ENCODE measurements around the gene ELFN1.

GRCh38 chr7:1678571-1679325, 8.7 kb downstream of the ELFN1 start:
- TF ChIP-seq CHD2 (IDR thresholded peaks at IDR 0.05; ENCODE audit: low read length, partially characterized antibody), result no peak
- no peak for TF ChIP-seq MEF2A (IDR thresholded peaks at IDR 0.05; ENCODE audit: borderline replicate concordance, low read depth)
- no peak for TF ChIP-seq USF1 (IDR thresholded peaks at IDR 0.05; ENCODE audit: borderline replicate concordance, low read depth)
- TF ChIP-seq EZH2phosphoT487 (IDR thresholded peaks at IDR 0.05; ENCODE audit: borderline replicate concordance, low read depth), result no peak
- TF ChIP-seq CTCF (IDR thresholded peaks at IDR 0.05), result no peak
- TF ChIP-seq NRF1 (IDR thresholded peaks at IDR 0.05; ENCODE audit: low read depth, low read length), result no peak
- no peak for TF ChIP-seq SMC3 (IDR thresholded peaks at IDR 0.05; ENCODE audit: low read depth, low read length)
- TF ChIP-seq SIN3A (IDR thresholded peaks at IDR 0.05; ENCODE audit: borderline replicate concordance, low read depth, low read length), result no peak
